Uterus (tissue), 4 donors: ENCODE data around the gene IRS2. TPM values are rescaled to one million over a fixed set of nuclear protein-coding genes. Genes with fewer than 3 reads are reported as not detected.

Experiments used
- DNase-seq, 2 donors: peaks; one replicate each; pipeline ENCODE4 v3.0.0-alpha.2; 2019 to 2020
- H3K27ac ChIP-seq, 2 donors: fragments of 200-600 bp; sonication (generic); 1 replicate in 1 of 2; 2 replicates in 1 of 2; pipeline ENCODE4 v1.5.1; 2016 to 2018
- H3K27me3 ChIP-seq, 2 donors: fragments of 200-600 bp; sonication (generic); one replicate each; pipeline ENCODE4 v1.5.1; 2018 to 2019; ENCODE audit warnings: control low read depth in 1 of 2
- H3K36me3 ChIP-seq, 2 donors: fragments of 200-600 bp; sonication (generic); one replicate each; pipeline ENCODE4 v1.5.1; 2019; ENCODE audit warnings: control low read depth in 1 of 2
- H3K4me1 ChIP-seq, 2 donors: fragments of 200-600 bp; sonication (generic); one replicate each; pipeline ENCODE4 v1.5.1; 2018 to 2019; ENCODE audit warnings: control low read depth in 1 of 2
- H3K4me3 ChIP-seq, 2 donors: fragments of 200-600 bp; sonication (generic); 1 replicate in 1 of 2; 2 replicates in 1 of 2; pipeline ENCODE4 v1.5.1; 2018 to 2019; ENCODE audit warnings: mild to moderate bottlenecking in 1 of 2
- H3K9me3 ChIP-seq, 2 donors: fragments of 200-600 bp; sonication (generic); one replicate each; pipeline ENCODE4 v1.5.1; 2019; ENCODE audit warnings: control low read depth in 1 of 2
- POLR2A ChIP-seq, 2 donors: fragments of 450-650 bp; IDR thresholded peaks; one replicate each; pipeline ENCODE4 v1.6.1; 2016; ENCODE audit warnings: antibody characterized with exemption in 2 of 2, mild to moderate bottlenecking in 1 of 2, moderate library complexity in 1 of 2
- intact Hi-C: fragments of 100-400 bp; cut with DNase I; formaldehyde crosslinking; loops from one replicate; pipeline ENCODE4 v1.15.1; 2023; ENCODE audit warnings: low total_unique reads
- total RNA-seq, 4 donors: library from RNA; depleted of rRNA in 3 of 4; stranded (reverse); fragments of >200 nt in 3 of 4; gene quantifications; one replicate each; pipeline versions ENCODE4 v1.1.0 to v1.2.4, GENCODE V29; 2014 to 2023
- TF ChIP-seq, protein P1 (sequence below), 4 experiments: fragments of 200-600 bp in 2 of 4; fragments of 450-650 bp in 2 of 4; sonication (generic) in 2 of 4; IDR thresholded peaks; one replicate each; pipeline ENCODE4 v1.5.1; 2016 to 2019; ENCODE audit warnings: antibody characterized with exemption in 4 of 4, mild to moderate bottlenecking in 2 of 4, moderate library complexity in 1 of 4
- donor health status: DM: yes; HTN: yes; CAD: no.

The IRS2 gene
- total RNA-seq, 4 donors from 2014 or later: 6.5 to 20.3 (median 11.7) TPM

DNA sequence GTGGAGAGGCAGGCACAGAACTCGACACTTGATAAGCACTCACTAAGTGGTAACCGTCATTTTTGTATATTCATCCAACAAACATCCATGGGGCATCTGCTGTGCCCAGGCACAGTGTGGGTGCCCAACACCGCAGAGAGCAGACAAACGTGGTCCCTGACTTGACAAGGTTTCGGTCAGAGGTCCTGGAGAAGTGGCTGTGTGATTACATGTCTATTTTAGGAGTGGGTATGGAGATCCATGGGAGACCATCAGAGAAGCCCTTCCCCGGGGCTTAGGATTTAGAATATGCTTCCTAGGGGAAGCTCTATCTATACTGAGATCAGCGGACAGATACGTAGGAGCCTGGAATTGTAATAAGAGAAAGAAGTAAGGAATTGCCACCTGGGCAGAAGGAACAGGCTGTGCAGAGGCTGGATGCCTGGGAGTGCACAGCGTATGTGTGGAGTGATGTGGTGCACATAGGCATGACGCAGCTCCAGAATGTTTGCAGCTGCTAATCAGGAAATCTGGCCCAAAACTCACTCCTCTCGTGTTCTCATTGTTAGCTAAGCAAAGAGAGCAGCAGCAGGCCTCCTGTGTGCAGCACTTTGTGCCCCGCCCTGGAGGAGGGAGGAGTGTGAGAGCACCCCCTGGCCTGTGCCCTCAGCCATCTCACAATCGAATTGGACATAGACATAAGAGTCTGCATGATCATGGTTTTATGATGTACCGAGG, 23.0 kb upstream of the IRS2 start:
- Histone ChIP-seq H3K36me3 (no peaks in the 10 kb centered on the region), H3K9me3 (no peaks in the 10 kb centered on the region), H3K4me3 (no peak overlapping the region), H3K4me1 (no peaks in the 10 kb centered on the region), H3K27ac (no peak overlapping the region), H3K27me3 (no peaks in the 10 kb centered on the region)
- intact Hi-C loops: no loop called here
- no peak for TF ChIP-seq POLR2A (IDR thresholded peaks at IDR 0.05)
- TF ChIP-seq, protein P1, sequence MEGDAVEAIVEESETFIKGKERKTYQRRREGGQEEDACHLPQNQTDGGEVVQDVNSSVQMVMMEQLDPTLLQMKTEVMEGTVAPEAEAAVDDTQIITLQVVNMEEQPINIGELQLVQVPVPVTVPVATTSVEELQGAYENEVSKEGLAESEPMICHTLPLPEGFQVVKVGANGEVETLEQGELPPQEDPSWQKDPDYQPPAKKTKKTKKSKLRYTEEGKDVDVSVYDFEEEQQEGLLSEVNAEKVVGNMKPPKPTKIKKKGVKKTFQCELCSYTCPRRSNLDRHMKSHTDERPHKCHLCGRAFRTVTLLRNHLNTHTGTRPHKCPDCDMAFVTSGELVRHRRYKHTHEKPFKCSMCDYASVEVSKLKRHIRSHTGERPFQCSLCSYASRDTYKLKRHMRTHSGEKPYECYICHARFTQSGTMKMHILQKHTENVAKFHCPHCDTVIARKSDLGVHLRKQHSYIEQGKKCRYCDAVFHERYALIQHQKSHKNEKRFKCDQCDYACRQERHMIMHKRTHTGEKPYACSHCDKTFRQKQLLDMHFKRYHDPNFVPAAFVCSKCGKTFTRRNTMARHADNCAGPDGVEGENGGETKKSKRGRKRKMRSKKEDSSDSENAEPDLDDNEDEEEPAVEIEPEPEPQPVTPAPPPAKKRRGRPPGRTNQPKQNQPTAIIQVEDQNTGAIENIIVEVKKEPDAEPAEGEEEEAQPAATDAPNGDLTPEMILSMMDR (IDR thresholded peaks at IDR 0.05): no peak
- no peak for DNase-seq

DNA sequence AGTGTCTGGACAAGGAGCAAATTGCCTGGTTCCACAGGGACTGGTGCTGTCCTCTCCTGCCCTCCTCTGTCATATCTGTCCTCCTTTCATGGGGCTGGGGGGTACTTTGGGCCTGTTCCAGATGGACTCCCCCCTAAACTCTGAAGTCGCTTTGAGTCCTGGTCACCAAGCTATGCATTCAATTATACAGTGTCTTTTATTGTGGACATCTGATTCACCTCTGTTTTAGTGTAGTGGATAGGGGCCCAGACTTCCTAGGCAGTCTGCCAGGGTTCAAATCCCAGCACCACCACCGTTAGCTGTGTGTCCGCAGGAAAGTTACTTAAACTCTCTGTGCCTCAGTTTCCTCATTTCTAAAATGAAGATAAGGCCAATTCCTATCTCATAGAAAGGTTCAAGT, 21.0 kb upstream of the IRS2 start:
- Histone ChIP-seq H3K27me3 (no peaks in the 10 kb centered on the region), H3K4me3 (no peak overlapping the region), H3K36me3 (no peaks in the 10 kb centered on the region), H3K9me3 (no peaks in the 10 kb centered on the region), H3K27ac (no peak overlapping the region), H3K4me1 (no peaks in the 10 kb centered on the region)
- intact Hi-C loops: no loop called here
- no peak for DNase-seq
- TF ChIP-seq POLR2A (IDR thresholded peaks at IDR 0.05): no peak
- TF ChIP-seq, protein P1 (IDR thresholded peaks at IDR 0.05): no peak

DNA sequence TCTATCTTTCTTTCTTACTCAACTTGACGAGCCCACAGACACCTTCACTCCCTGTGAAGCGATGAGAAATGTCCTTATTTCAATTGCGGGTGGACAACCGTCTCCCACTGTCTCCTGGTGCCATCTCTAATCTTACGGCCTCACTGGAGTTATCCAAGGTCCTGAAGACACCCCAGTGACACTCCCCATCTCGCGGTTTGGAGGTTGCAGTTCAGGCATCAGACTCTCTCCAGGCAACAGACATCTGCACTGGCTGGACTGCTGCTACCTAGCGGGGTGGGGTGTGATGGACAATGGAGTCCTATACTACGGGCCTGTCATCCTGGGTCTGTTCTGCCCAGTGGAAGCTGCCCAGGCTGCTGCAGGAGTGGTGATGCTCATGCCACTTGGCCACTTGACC, 18.3 kb upstream of the IRS2 start:
- TF ChIP-seq, protein P1 (IDR thresholded peaks at IDR 0.05): no peak
- no peak for TF ChIP-seq POLR2A (IDR thresholded peaks at IDR 0.05)
- Histone ChIP-seq H3K27me3 (no peaks in the 10 kb centered on the region), H3K9me3 (no peaks in the 10 kb centered on the region), H3K36me3 (no peaks in the 10 kb centered on the region), H3K4me1 (no peaks in the 10 kb centered on the region), H3K4me3 (no peak overlapping the region), H3K27ac (no peak overlapping the region)
- DNase-seq: no peak
- intact Hi-C loops: no loop called here

DNA sequence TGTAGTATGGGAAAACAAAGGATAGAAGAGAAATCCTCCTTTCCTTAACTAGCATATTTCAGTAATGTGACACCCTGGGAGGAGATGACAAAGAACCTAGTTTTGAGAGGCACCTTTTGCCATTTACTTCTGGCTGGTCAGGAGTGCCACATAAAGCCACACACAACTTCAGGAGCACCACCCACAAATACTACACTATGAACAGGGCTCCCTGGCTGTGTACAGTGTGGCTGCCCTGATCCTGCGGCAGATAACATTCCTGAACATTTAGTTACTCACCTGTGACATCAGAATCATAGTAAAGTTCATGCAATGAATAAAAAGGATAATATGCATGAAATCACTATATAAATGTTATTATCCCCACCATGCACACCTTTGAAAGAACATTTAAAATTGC, 17.4 kb upstream of the IRS2 start:
- Histone ChIP-seq H3K36me3 (no peaks in the 10 kb centered on the region), H3K9me3 (no peaks in the 10 kb centered on the region)
- intact Hi-C loops: no loop called here

DNA sequence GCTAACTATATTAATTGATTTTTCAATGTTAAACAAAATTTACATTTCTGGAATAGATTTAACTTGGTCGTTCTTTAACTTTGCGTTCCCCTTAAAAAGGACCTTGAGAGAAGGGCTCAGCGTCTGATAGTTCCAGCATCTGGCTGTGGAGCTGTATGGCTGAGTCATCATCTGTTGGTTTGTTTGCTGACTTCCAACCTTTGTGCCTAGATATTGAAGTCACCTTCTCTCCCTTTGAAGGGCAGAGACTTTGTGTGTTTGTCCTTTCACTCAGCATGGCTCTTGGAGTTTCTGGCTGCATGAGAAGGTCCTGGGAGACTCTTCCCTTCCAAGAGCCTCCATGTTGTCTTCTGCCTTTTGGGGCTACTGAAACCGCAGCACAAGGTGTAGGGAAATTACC, 16.6 kb upstream of the IRS2 start:
- Histone ChIP-seq H3K36me3 (no peaks in the 10 kb centered on the region), H3K27me3 (no peaks in the 10 kb centered on the region), H3K9me3 (no peaks in the 10 kb centered on the region), H3K27ac (no peak overlapping the region), H3K4me3 (no peak overlapping the region), H3K4me1 (no peaks in the 10 kb centered on the region)
- TF ChIP-seq, protein P1 (IDR thresholded peaks at IDR 0.05): no peak
- TF ChIP-seq POLR2A (IDR thresholded peaks at IDR 0.05): no peak
- intact Hi-C loops: no loop called here
- no peak for DNase-seq

More for the DNA sequence above, 17.4 kb upstream of the IRS2 start:
- DNase-seq: no peak
- no peak for TF ChIP-seq POLR2A (IDR thresholded peaks at IDR 0.05)
- TF ChIP-seq, protein P1 (IDR thresholded peaks at IDR 0.05): no peak
- Histone ChIP-seq H3K4me3 (no peak overlapping the region), H3K4me1 (no peaks in the 10 kb centered on the region), H3K27me3 (no peaks in the 10 kb centered on the region), H3K27ac (no peak overlapping the region)
